ENCODE measurements around the gene SLC8A3. TPM values are rescaled to one million over a fixed set of nuclear protein-coding genes. Genes with fewer than 3 reads are reported as not detected.

Gene SLC8A3
- total and polyA plus RNA-seq, 4 donors = 0.23 to 0.45 TPM; not detected in 2

DNA sequence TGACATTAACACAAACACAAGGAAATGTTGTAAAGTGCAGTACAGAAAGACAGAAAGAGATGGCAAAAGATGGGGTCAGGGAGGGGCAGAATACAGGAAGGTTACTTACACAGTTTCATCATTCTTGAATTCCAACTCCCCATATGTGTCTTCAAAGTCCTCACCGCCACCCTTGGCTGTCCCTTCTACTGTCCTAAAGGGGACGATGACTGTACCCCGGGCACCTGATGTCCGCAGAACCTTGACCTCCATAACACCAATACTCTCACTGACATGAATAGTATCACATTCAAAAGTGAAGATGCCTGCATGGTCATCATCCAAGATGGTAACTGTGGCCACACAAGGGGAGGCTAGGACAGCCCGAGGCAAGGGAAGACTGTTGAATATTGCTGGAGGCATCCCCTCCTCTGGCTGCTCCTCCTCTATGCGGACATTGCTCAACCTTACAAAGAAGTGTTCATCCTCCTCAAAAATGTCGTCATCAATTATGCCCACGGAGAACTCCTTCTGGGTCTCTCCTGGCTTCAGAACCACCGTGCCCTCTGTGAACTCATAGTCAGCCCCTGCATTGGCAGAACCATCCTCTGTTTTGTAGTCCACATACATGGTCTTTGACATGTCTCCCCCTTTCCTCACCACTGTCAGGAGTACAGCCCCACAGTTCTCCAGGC lies 22.1 kb downstream of the SLC8A3 start:
- DNase-seq = no peak
- Histone ChIP-seq H3K27me3 (ENCODE audit: control insufficient read depth in 1 of 2, insufficient read depth in 2 of 2, low read length in 1 of 2) (no peaks in the 10 kb centered on the region), H3K9me3 (ENCODE audit: control insufficient read depth, low read length) (no peaks in the 10 kb centered on the region), H3K4me3 (ENCODE audit: low read length in 2 of 2) (no peak overlapping the region), H3K4me1 (ENCODE audit: control insufficient read depth in 1 of 2, insufficient read depth in 2 of 2, low read length in 2 of 2) (no peaks in the 10 kb centered on the region), H3K36me3 (ENCODE audit: control insufficient read depth in 1 of 2, insufficient read depth in 2 of 2, low read length in 1 of 2) (no peaks in the 10 kb centered on the region), H3K27ac (ENCODE audit: low read depth in 1 of 2, low read length in 2 of 2) (no peak overlapping the region)
- intact Hi-C loops (cut with DNase I) = no loop called here
- 91% methylated on average over 9 of the region's 9 CpGs for WGBS, 2 donors
- ATAC-seq (ENCODE audit: low FRiP score) = no peak

DNA sequence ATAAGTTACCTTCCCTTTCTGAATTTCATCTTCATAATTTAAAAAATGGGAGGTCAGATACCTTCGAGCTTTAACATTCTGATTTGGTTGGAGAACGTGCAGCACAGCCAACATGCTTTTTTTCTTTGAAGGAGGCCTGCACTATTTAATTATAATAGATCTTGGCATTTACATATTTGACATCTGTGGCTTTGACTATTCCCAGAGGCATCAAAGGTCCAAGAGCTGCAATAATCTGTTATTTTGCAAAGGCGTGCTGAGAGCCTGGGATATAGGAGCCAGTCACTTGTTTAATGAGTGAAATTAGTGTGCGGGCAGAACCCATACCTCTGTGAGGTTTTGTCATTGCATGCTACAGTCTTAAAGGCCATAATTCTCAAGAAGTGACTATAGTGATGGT lies 26.4 kb downstream of the SLC8A3 start:
- ATAC-seq (ENCODE audit: low FRiP score) (no peak), DNase-seq (no peak)
- Histone ChIP-seq H3K36me3 (ENCODE audit: control insufficient read depth in 1 of 2, insufficient read depth in 2 of 2, low read length in 1 of 2) (no peaks in the 10 kb centered on the region), H3K4me3 (ENCODE audit: low read length in 2 of 2) (no peak overlapping the region), H3K27ac (ENCODE audit: low read depth in 1 of 2, low read length in 2 of 2) (no peak overlapping the region), H3K9me3 (ENCODE audit: control insufficient read depth, low read length) (no peaks in the 10 kb centered on the region), H3K4me1 (ENCODE audit: control insufficient read depth in 1 of 2, insufficient read depth in 2 of 2, low read length in 2 of 2) (no peaks in the 10 kb centered on the region), H3K27me3 (ENCODE audit: control insufficient read depth in 1 of 2, insufficient read depth in 2 of 2, low read length in 1 of 2) (no peaks in the 10 kb centered on the region)
- intact Hi-C loops (cut with DNase I) = no loop called here
- 50 to 66% methylated on average over 4 of the region's 4 CpGs for WGBS, 2 donors

DNA sequence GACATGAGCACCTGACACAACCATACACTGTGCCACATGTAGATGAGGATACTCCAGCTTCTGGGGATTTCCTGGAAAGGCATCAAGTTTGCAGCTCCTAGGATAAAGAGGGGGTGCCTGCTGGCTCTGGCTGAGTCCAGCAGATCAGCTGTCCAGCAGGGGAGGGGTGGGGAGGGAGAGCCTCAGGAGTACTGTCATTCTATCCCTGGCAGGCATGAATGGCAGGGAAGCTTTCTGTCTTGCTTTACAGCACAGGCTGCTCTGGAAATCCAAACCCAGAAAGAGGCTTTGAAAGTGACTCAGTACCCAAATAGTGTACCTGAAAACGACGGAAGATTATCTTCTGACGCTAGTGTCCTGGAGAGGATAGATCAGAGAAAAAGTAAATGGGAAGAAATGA lies 32.2 kb downstream of the SLC8A3 start:
- H3K9me3 ChIP-seq (ENCODE audit: control insufficient read depth, low read length) = no peaks in the 10 kb centered on the region
- no peak overlapping the region for H3K4me3 ChIP-seq (ENCODE audit: low read length in 2 of 2)
- intact Hi-C loops (cut with DNase I) = no loop called here
- no peaks in the 10 kb centered on the region for H3K36me3 ChIP-seq (ENCODE audit: control insufficient read depth in 1 of 2, insufficient read depth in 2 of 2, low read length in 1 of 2)
- no peaks in the 10 kb centered on the region for H3K27me3 ChIP-seq (ENCODE audit: control insufficient read depth in 1 of 2, insufficient read depth in 2 of 2, low read length in 1 of 2)
- WGBS, 2 donors = 74 to 93% methylated on average over 3 of the region's 3 CpGs
- no peaks in the 10 kb centered on the region for H3K4me1 ChIP-seq (ENCODE audit: control insufficient read depth in 1 of 2, insufficient read depth in 2 of 2, low read length in 2 of 2)
- H3K27ac ChIP-seq (ENCODE audit: low read depth in 1 of 2, low read length in 2 of 2) = no peak overlapping the region
- no peak for DNase-seq
- ATAC-seq (ENCODE audit: low FRiP score) = no peak

DNA sequence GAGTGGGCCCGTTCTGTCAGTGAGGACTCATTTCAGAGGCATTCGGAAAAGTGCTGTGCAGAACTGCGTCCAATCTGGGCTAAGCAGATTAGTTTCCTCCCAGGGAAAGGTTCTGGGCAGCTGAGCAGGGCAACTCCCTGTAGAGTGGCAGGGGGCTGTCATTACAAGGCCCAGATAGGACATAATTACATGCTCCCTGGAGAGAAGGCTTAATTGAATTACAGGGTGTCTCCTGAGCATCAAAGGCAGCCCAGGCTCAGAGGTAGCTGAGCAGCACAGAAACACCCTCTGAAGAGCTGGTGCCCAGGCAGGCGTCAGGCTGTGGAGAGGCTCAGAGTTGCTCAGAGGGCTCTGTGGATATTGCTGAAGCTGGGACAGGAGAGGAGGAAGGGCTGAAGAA lies 36.0 kb downstream of the SLC8A3 start:
- WGBS, 2 donors = 43 to 48% methylated on average over 4 of the region's 4 CpGs
- ATAC-seq (ENCODE audit: low FRiP score) (no peak), DNase-seq (no peak)
- Histone ChIP-seq H3K27me3 (ENCODE audit: control insufficient read depth in 1 of 2, insufficient read depth in 2 of 2, low read length in 1 of 2) (no peaks in the 10 kb centered on the region), H3K27ac (ENCODE audit: low read depth in 1 of 2, low read length in 2 of 2) (no peak overlapping the region), H3K4me3 (ENCODE audit: low read length in 2 of 2) (no peak overlapping the region), H3K36me3 (ENCODE audit: control insufficient read depth in 1 of 2, insufficient read depth in 2 of 2, low read length in 1 of 2) (no peaks in the 10 kb centered on the region), H3K4me1 (ENCODE audit: control insufficient read depth in 1 of 2, insufficient read depth in 2 of 2, low read length in 2 of 2) (no peaks in the 10 kb centered on the region), H3K9me3 (ENCODE audit: control insufficient read depth, low read length) (no peaks in the 10 kb centered on the region)
- intact Hi-C loops (cut with DNase I) = no loop called here

DNA sequence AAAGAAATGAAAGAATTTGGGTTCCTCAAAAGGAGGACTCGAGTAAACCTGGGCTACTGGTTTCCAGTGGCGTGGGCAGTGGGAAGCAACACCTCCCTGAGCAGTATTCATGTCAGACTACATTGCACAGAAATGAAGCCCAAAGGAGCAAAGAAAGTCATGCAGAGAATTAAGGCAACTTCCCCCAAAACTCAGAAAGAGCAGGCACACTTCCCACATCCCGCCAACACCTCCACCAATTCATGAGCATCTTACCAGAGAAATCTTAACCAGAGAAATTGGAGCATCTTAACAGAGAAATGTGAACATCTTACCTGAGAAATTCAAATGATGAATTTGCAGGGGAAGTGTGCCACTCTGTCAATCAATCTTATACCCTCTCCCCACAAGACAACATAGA lies 36.7 kb downstream of the SLC8A3 start:
- WGBS, 2 donors = 76 to 77% methylated on average over 3 of the region's 3 CpGs

DNA sequence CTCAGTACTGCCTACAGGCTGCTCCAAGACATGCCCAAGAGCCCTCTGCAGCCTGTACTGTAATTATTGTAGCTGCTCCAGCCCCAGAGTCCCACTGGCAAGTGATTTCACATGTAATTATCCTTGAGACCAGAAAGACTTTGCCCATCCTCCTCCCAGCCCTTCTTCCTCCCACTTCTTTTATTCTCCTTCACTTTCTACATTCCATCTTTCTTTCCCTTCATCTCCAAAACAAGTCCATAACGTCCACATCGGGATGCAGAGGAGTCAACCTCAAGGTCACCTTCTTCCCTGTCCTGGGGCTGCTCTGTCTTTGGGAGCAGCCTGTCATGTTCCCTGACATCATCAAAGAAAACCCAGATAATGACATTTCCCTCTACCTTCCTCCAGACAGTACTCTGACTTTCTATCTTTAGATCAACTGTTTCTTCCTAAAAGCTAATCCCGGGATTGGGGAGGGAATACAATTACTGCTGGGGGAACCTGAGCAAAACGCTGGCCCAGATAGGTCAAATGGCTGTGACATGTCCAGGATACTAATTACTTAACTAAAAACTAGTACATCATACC lies 39.1 kb downstream of the SLC8A3 start:
- DNase-seq (no peak), ATAC-seq (ENCODE audit: low FRiP score) (no peak)
- Histone ChIP-seq H3K27ac (ENCODE audit: low read depth in 1 of 2, low read length in 2 of 2) (no peak overlapping the region), H3K9me3 (ENCODE audit: control insufficient read depth, low read length) (no peaks in the 10 kb centered on the region), H3K4me1 (ENCODE audit: control insufficient read depth in 1 of 2, insufficient read depth in 2 of 2, low read length in 2 of 2) (no peaks in the 10 kb centered on the region), H3K36me3 (ENCODE audit: control insufficient read depth in 1 of 2, insufficient read depth in 2 of 2, low read length in 1 of 2) (no peaks in the 10 kb centered on the region), H3K27me3 (ENCODE audit: control insufficient read depth in 1 of 2, insufficient read depth in 2 of 2, low read length in 1 of 2) (no peaks in the 10 kb centered on the region), H3K4me3 (ENCODE audit: low read length in 2 of 2) (no peak overlapping the region)
- intact Hi-C loops (cut with DNase I) = no loop called here
- 63 to 67% methylated on average over 4 of the region's 4 CpGs for WGBS, 2 donors

More for the DNA sequence above, 36.7 kb downstream of the SLC8A3 start:
- no peak for DNase-seq
- intact Hi-C loops (cut with DNase I) = no loop called here
- H3K4me1 ChIP-seq (ENCODE audit: control insufficient read depth in 1 of 2, insufficient read depth in 2 of 2, low read length in 2 of 2) = no peaks in the 10 kb centered on the region
- no peaks in the 10 kb centered on the region for H3K9me3 ChIP-seq (ENCODE audit: control insufficient read depth, low read length)
- H3K4me3 ChIP-seq (ENCODE audit: low read length in 2 of 2) = no peak overlapping the region
- H3K27ac ChIP-seq (ENCODE audit: low read depth in 1 of 2, low read length in 2 of 2) = no peak overlapping the region
- no peaks in the 10 kb centered on the region for H3K27me3 ChIP-seq (ENCODE audit: control insufficient read depth in 1 of 2, insufficient read depth in 2 of 2, low read length in 1 of 2)
- no peaks in the 10 kb centered on the region for H3K36me3 ChIP-seq (ENCODE audit: control insufficient read depth in 1 of 2, insufficient read depth in 2 of 2, low read length in 1 of 2)
- ATAC-seq (ENCODE audit: low FRiP score) = no peak

DNA sequence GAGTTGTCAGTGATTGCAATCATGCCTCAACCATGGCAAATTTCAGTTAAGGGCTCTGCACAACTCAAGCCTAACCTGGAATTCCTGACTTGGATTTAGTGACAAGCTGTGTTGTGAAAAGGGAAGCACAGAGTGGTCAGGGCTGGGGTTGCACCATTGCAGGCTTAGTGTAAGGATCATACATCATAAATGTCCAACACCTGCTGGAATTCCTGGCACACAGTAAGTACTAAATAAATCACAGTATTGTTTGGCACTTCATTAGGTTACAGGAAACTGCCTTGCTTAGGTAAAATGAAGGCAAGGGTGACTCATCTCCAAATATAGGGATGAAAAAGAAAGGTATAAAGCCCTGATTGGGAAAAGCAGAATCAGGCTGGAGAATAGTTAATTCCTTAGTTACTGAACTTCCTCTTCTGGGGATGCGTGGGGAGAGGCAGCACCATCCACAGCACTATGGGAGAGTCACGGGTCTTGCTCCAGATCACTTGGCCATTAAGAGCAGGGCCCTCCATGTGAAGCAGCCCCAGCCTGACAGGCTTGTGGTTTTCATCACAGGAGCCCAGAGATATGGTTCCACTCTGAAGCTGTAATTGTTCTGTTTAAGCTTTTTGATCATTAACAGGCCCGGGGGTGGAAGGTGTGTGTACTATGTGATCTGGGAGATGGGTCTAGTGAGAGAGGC lies 39.7 kb downstream of the SLC8A3 start:
- intact Hi-C loops (cut with DNase I) = no loop called here
- Histone ChIP-seq H3K4me1 (ENCODE audit: control insufficient read depth in 1 of 2, insufficient read depth in 2 of 2, low read length in 2 of 2) (no peaks in the 10 kb centered on the region), H3K4me3 (ENCODE audit: low read length in 2 of 2) (no peak overlapping the region), H3K9me3 (ENCODE audit: control insufficient read depth, low read length) (no peaks in the 10 kb centered on the region), H3K36me3 (ENCODE audit: control insufficient read depth in 1 of 2, insufficient read depth in 2 of 2, low read length in 1 of 2) (no peaks in the 10 kb centered on the region), H3K27me3 (ENCODE audit: control insufficient read depth in 1 of 2, insufficient read depth in 2 of 2, low read length in 1 of 2) (no peaks in the 10 kb centered on the region), H3K27ac (ENCODE audit: low read depth in 1 of 2, low read length in 2 of 2) (no peak overlapping the region)
- WGBS, 2 donors = 43 to 45% methylated on average over 3 of the region's 3 CpGs
- ATAC-seq (ENCODE audit: low FRiP score) (no peak), DNase-seq (no peak)

DNA sequence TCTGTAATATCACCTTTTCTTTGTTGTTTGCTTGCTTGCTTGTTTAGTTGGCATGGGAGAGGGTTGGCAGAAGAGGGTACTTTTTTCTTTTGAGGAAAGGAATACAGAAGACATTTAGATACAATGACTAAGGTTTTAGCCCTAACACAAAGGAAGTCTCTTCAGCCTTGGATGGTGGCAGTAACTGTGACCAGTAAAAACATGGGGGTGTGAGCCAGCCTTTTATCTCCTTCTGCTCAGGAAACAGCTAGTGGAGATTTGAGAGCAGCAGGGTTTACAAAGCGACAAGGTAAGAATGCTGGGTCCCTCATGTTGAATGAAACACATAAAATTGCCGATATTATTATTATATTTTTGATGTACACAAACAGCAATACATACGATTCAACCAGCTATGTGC lies 40.4 kb downstream of the SLC8A3 start:
- Histone ChIP-seq H3K4me3 (ENCODE audit: low read length in 2 of 2) (no peak overlapping the region), H3K27me3 (ENCODE audit: control insufficient read depth in 1 of 2, insufficient read depth in 2 of 2, low read length in 1 of 2) (no peaks in the 10 kb centered on the region), H3K27ac (ENCODE audit: low read depth in 1 of 2, low read length in 2 of 2) (no peak overlapping the region), H3K36me3 (ENCODE audit: control insufficient read depth in 1 of 2, insufficient read depth in 2 of 2, low read length in 1 of 2) (no peaks in the 10 kb centered on the region), H3K9me3 (ENCODE audit: control insufficient read depth, low read length) (no peaks in the 10 kb centered on the region), H3K4me1 (ENCODE audit: control insufficient read depth in 1 of 2, insufficient read depth in 2 of 2, low read length in 2 of 2) (no peaks in the 10 kb centered on the region)
- intact Hi-C loops (cut with DNase I) = no loop called here
- 64 to 72% methylated on average over 3 of the region's 3 CpGs for WGBS, 2 donors
- DNase-seq = no peak
- no peak for ATAC-seq (ENCODE audit: low FRiP score)

DNA sequence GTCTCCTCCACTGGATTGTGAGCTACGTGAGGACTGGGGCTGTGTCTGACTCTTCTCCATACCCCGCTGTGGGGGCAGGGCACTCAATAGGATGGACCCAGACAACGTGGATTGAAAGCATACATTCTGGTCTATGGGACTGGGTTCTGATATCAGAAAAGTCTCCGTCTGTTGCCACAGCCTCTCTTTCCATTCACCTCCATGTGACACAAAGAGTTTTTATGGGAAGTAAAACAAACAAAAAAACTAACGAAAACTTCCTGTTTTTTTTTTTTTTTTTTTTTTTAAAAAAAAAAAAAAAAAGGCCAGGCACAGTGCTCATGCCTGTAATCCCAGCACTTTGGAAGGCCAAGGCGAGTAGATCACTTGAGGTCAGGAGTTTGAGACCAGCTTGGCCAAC lies 44.7 kb downstream of the SLC8A3 start:
- intact Hi-C loops (cut with DNase I) = no loop called here
- no peak overlapping the region for H3K4me3 ChIP-seq (ENCODE audit: low read length in 2 of 2)
- no peaks in the 10 kb centered on the region for H3K36me3 ChIP-seq (ENCODE audit: control insufficient read depth in 1 of 2, insufficient read depth in 2 of 2, low read length in 1 of 2)
- H3K27ac ChIP-seq (ENCODE audit: low read depth in 1 of 2, low read length in 2 of 2) = no peak overlapping the region
- H3K27me3 ChIP-seq (ENCODE audit: control insufficient read depth in 1 of 2, insufficient read depth in 2 of 2, low read length in 1 of 2) = no peaks in the 10 kb centered on the region
- WGBS, 2 donors = 72 to 73% methylated on average over 6 of the region's 6 CpGs
- DNase-seq = no peak
- no peaks in the 10 kb centered on the region for H3K4me1 ChIP-seq (ENCODE audit: control insufficient read depth in 1 of 2, insufficient read depth in 2 of 2, low read length in 2 of 2)
- H3K9me3 ChIP-seq (ENCODE audit: control insufficient read depth, low read length) = no peaks in the 10 kb centered on the region
- ATAC-seq (ENCODE audit: low FRiP score) = no peak

Measured in aorta (tissue), 5 donors.